NCI-H1436 treated with DMSO at 0.1 percent for 48 hours (cell line): ENCODE results near the gene LRRC71.

Experiments
- DNase-seq: peaks from one replicate; lab custom pipeline; 2025; lab: John Stamatoyannopoulos, UW

Gene LRRC71

GRCh38 chr1:156892190-156893047 is 28.0 kb upstream of the LRRC71 start:
- peak; percentile 15 for DNase-seq

- DNase-seq: no peak
Observed at GRCh38 chr1:156893048-156893953, 27.1 kb upstream of the LRRC71 start, which contains the start of gene PEAR1. Gene PEAR1 (plus strand): TSS chr1:156893718. CDS start chr1:156903927, 10,209 bp downstream.

GRCh38 chr1:156894001-156894400 is 26.4 kb upstream of the LRRC71 start:
- DNase-seq: no peak

- DNase-seq: no peak
Observed at GRCh38 chr1:156894711-156895454, 25.5 kb upstream of the LRRC71 start.

- DNase-seq: no peak
Observed at GRCh38 chr1:156895455-156895812, 25.0 kb upstream of the LRRC71 start.

GRCh38 chr1:156895927-156896326 is 24.5 kb upstream of the LRRC71 start:
- no peak for DNase-seq

- DNase-seq: no peak
Observed at GRCh38 chr1:156896490-156897033, 23.9 kb upstream of the LRRC71 start.

GRCh38 chr1:156897078-156897825 is 23.2 kb upstream of the LRRC71 start:
- DNase-seq: no peak

GRCh38 chr1:156898161-156898566 is 22.3 kb upstream of the LRRC71 start:
- no peak for DNase-seq

- DNase-seq: no peak
Observed at GRCh38 chr1:156898971-156899664, 21.3 kb upstream of the LRRC71 start.

GRCh38 chr1:156899956-156900718 is 20.3 kb upstream of the LRRC71 start:
- DNase-seq: no peak

- DNase-seq: no peak
Observed at GRCh38 chr1:156900896-156901589, 19.4 kb upstream of the LRRC71 start.

- DNase-seq: no peak
Observed at GRCh38 chr1:156901590-156901900, 18.9 kb upstream of the LRRC71 start.

- no peak for DNase-seq
Observed at GRCh38 chr1:156901966-156902915, 18.2 kb upstream of the LRRC71 start.

- no peak for DNase-seq
Observed at GRCh38 chr1:156903328-156904091, 16.9 kb upstream of the LRRC71 start.

GRCh38 chr1:156904187-156904959 is 16.1 kb upstream of the LRRC71 start:
- no peak for DNase-seq

GRCh38 chr1:156905176-156905575 is 15.3 kb upstream of the LRRC71 start:
- DNase-seq: no peak
